AG10803 (cell line): ENCODE results near the gene STAT1.

Source experiments
- DNase-seq: peaks from one replicate; pipeline ENCODE4 v3.0.0; 2010; ENCODE audit warnings: low read depth
- H3K4me3 ChIP-seq: 2 replicates; pipeline ENCODE4 v1.5.1; 2011; ENCODE audit warnings: mild to moderate bottlenecking, low read length, control low read depth
- TF ChIP-seq, protein P1 (sequence below): conservative IDR thresholded peaks from 2 replicates; pipeline ENCODE4 v1.5.1; 2011; ENCODE audit warnings: mild to moderate bottlenecking, low read length, control low read depth, inconsistent platforms

The STAT1 gene

DNA sequence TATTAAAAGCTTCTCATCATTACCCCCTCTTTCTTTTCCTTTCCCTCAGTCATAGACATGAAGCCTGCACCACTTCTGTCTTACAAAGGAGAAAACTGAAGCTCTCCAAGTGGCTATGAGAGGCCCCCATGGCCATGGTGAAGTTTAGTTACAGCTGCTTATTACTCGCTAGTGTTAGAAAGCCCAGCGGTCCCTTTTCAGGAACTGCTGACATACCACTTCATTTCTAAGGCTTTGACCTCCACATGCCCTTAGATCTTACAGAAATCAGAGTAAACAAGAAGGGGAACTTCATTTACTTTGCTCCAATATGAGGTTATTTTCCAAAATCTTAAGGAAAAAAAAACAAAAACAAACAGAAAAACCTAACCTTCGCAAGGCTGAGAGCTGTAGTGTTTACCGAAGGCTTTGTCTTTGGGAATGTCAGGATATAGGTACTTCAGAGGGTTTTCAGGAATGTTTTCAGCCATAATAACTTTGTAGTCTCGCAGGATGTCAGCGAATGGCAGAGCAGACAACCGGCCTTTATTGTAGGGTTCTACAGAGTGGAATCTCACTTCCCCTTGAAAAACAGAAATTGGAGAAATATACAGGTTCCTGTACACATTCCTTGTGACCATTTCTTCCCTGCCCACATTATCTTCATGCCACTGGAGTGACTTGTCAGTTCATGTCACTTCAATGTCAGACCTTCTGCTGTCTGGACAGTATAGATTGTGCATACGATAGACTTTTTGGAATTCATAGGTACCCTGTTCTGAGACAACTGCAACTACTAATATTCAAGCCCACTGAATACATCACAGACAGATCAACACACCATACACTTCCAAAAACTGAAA lies 18.8 kb upstream of the STAT1 start:
- no peak for DNase-seq
- no peak overlapping the region for H3K4me3 ChIP-seq
- TF ChIP-seq, protein P1, sequence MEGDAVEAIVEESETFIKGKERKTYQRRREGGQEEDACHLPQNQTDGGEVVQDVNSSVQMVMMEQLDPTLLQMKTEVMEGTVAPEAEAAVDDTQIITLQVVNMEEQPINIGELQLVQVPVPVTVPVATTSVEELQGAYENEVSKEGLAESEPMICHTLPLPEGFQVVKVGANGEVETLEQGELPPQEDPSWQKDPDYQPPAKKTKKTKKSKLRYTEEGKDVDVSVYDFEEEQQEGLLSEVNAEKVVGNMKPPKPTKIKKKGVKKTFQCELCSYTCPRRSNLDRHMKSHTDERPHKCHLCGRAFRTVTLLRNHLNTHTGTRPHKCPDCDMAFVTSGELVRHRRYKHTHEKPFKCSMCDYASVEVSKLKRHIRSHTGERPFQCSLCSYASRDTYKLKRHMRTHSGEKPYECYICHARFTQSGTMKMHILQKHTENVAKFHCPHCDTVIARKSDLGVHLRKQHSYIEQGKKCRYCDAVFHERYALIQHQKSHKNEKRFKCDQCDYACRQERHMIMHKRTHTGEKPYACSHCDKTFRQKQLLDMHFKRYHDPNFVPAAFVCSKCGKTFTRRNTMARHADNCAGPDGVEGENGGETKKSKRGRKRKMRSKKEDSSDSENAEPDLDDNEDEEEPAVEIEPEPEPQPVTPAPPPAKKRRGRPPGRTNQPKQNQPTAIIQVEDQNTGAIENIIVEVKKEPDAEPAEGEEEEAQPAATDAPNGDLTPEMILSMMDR, result no peak

GRCh38 chr2:191031256-191031655 lies 17.3 kb upstream of the STAT1 start:
- no peak overlapping the region for H3K4me3 ChIP-seq
- no peak for DNase-seq
- TF ChIP-seq, protein P1, result no peak

DNA sequence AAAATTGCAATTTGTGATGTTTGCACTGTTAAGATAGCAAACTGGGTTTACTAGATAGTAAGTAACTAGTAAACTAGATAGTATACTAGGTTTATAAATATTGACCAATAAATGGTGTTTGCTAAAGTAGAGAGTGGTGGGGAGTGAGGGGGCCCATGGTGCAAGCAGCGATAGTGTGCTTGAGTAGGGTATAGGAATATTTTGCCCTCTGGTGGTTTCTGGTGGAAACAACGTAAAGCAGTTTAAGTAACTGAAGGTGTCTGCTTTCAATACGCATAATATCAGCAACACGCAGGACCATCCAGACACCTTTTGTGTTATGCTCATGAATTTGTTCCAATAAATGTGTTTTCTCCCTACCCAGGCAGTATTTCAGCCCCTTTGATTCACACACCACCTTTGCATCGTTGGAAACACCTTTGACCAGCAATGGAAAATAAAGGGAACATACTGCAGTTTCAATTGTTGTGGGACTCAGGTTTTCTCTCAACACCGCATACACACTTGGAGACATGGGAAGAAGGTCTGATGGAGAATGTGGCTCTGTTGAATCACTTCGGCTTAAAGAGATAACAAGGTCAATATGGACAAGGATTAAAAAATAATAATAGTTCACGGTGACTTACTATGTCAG lies 16.7 kb upstream of the STAT1 start:
- no peak overlapping the region for H3K4me3 ChIP-seq
- TF ChIP-seq, protein P1, result peak; percentile 63
- peak; percentile 50 for DNase-seq

- H3K4me3 ChIP-seq, result no peak overlapping the region
- TF ChIP-seq, protein P1, result no peak
These were observed 15.4 kb upstream of the STAT1 start for GRCh38 chr2:191029280-191029950.

GRCh38 chr2:191026377-191026776 lies 12.4 kb upstream of the STAT1 start:
- no peak overlapping the region for H3K4me3 ChIP-seq
- TF ChIP-seq, protein P1, result no peak
- DNase-seq, result no peak

More at GRCh38 chr2:191029280-191029950, 15.4 kb upstream of the STAT1 start:
- DNase-seq, result no peak

- H3K4me3 ChIP-seq, result no peak overlapping the region
- TF ChIP-seq, protein P1, result no peak
- DNase-seq, result no peak
These were observed 11.2 kb upstream of the STAT1 start for GRCh38 chr2:191025135-191025534.
